Dedifferentiated amniotic fluid mesenchymal stem cell (primary cell): ENCODE measurements around the gene KRTAP4-2.
"Not testable (repeated sequence)": the region's sequence is repeated elsewhere in the genome, so short reads cannot be mapped to it uniquely, and the experiment has no call there.

ENCODE experiments used
- DNase-seq: peaks from one replicate; pipeline ENCODE4 v3.0.0-alpha.2; 2016; ENCODE audit errors: extremely low spot score

Gene KRTAP4-2

GRCh38 chr17:41177727-41178271, at the start of gene KRTAP4-2:
Gene KRTAP4-2 (minus strand): TSS chr17:41178221. CDS start chr17:41178164, 57 bp downstream.
- DNase-seq = no peak

DNA sequence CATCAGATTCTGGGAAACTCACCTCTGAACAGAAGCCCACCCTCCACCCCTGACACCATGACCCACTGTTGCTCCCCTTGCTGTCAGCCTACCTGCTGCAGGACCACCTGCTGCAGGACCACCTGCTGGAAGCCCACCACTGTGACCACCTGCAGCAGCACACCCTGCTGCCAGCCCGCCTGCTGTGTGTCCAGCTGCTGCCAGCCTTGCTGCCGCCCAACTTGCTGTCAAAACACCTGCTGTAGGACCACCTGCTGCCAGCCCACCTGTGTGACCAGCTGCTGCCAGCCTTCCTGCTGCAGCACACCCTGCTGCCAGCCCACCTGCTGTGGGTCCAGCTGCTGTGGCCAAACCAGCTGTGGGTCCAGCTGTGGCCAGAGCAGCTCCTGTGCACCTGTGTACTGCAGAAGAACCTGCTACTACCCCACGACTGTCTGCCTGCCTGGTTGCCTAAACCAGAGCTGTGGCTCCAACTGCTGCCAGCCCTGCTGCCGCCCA, 48.6 kb upstream of the KRTAP4-2 start, which contains the start of gene KRTAP9-2:
KRTAP9-2 (plus strand) TSS at position 51 of the 498 bp plus-strand sequence; CDS start at position 58, 7 bp downstream.
- not testable (repeated sequence) for DNase-seq

- no peak for DNase-seq
Measured at GRCh38 chr17:41226051-41226450, 48.0 kb upstream of the KRTAP4-2 start.

- peak; percentile 16 for DNase-seq
Measured at GRCh38 chr17:41223821-41224220, 45.8 kb upstream of the KRTAP4-2 start.

GRCh38 chr17:41215681-41216080, 37.7 kb upstream of the KRTAP4-2 start:
- DNase-seq = no peak

GRCh38 chr17:41212524-41213169, 34.6 kb upstream of the KRTAP4-2 start:
- no peak for DNase-seq

GRCh38 chr17:41211845-41212466, 33.9 kb upstream of the KRTAP4-2 start:
- no peak for DNase-seq

DNA sequence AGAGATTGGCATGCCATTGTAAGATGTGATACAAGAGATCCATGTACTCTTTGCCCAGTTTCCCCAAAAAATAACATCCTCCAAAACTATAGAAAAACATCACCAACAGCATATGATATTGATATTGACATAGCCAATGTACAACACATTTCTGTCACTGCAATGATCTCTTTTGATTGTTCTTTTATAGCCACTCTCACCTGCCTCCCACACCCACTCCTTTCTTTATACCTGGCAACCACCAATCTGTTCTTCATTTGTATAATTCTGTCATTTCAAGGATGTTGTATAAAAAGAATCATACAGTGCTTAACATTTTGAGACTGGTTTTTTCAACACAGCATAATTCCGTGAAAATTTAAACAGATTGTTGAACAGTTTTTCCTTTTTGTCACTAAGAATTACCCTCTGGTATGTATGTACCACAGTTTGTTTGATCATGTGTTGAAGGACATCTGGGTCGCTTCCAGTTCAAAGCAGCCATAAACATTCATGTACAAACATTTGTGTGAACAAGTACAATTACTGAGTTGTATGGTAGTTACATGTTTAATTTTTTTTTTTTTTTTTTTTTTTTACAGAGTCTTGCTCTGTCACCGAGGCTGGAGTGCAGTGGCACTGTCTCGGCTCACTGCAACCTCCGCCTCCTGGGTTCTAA, 21.5 kb upstream of the KRTAP4-2 start:
- no peak for DNase-seq

GRCh38 chr17:41196068-41196467, 18.0 kb upstream of the KRTAP4-2 start:
- DNase-seq = no peak

DNA sequence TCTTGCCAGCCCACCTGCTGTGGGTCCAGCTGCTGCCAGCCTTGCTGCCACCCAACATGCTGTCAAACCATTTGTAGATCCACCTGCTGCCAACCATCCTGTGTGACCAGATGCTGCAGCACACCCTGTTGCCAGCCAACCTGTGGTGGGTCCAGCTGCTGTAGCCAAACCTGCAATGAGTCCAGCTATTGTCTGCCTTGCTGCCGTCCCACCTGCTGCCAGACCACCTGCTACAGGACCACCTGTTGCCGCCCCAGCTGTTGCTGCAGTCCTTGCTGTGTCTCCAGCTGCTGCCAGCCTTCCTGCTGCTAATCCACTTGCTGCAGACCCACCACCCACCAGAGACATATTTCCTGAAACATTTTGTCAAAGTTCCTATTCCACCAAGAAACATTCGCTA, 12.3 kb upstream of the KRTAP4-2 start:
- no peak for DNase-seq

GRCh38 chr17:41189837-41190318, 11.9 kb upstream of the KRTAP4-2 start, which contains the start of gene KRTAP9-1:
Gene KRTAP9-1 (plus strand): TSS chr17:41189887. CDS start chr17:41189887, 0 bp downstream.
- DNase-seq = not testable (repeated sequence)

DNA sequence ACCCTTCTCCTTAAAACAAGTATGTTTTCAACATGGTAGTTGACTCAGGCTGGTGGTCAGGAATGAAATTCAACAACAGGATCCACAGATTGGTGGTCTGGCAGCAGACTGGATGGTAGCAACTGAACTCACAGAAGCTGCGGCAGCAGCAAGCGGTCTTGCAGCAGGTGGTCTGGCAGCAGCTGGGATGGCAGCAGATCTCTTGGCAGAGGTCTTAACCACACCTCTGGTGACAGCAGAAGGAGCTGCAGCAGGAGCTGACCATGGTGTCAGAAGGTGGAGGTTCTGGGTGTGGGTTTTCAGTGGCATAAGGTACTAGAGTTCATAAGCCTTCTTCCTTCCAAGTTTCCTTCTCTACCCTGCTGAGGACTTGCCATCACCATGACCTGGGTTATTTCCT, 8.9 kb upstream of the KRTAP4-2 start:
- DNase-seq = no peak

DNA sequence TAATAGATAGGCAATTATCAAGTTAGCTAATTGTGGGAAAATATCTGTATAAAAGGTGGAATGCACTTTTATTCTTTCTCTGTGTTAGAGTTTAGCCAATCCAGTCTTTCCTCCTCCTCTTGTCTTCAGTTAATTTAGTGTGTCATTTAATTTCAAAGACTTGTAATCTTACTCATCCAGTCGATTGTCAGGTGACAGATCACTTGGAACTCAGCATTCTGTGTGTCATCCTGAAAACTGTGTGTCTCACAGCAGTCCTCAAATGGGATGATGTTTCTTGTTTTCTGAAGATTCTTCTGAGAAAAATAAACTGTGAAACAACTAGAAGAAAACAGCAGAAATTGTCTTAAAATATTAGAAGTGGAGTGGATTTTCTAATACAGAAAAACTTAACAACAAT, 7.0 kb upstream of the KRTAP4-2 start:
- no peak for DNase-seq

GRCh38 chr17:41184480-41184961, 6.5 kb upstream of the KRTAP4-2 start, which contains the start of gene KRTAP4-1:
Gene KRTAP4-1 (minus strand): TSS chr17:41184911. CDS start chr17:41184854, 57 bp downstream.
- no peak for DNase-seq

DNA sequence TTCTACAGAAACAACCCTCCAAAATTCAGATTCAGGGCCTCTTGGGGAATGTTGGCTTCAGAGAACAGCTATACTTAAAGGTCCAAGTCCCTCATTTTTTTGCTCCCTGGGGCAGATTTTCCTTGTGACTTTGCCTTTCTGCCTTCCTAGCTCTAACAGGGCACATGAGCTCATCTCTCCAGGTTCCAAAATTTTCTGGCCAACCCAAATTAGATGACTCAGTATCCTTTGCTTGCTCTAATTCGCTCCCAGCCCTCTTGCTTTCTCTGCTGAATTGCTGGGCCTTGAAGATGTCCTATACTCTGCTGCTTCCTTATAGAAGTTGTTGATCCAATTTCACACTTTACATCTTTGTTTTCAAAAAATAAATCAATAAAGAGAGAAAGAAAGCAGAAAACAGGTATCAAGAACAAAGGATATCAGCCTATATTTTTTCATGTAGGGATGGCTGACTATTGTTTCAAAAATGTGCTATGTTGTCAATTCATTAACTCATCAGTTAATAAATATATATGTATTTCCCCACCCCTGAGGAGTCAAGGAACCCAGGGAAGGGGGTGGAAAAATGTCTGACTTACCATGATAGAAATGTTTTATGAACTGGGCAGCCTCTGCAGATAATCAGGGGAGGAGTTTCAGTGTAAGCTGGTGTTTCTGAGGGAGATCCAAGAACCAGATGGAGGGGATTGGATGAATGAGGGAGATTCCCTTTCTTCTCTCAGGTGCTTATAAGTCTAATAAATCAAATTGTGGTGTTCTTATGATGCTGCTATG, 1.0 kb upstream of the KRTAP4-2 start:
- DNase-seq = no peak

DNA sequence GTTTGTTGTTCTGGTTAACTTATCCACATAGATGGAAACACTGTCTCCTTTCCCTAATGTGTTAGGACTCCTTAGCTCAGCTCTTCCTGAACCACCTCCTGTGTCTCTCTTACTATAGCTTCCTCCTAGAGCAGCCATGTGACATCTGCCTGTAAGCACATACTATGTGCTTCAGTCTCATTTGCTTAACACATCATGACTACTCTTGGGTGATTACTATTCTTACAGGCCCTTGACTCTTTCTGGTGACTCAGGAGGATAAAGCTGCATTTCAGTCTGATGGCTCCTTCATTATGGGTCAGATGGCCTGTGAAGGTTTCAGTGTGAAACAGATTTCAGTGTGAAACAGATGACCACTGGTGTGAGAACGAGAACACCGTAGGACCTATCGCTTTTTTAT, 320 bp upstream of the KRTAP4-2 start:
- DNase-seq = no peak

- DNase-seq = no peak
Measured at GRCh38 chr17:41176744-41177387, 1.2 kb downstream of the KRTAP4-2 start.

- no peak for DNase-seq
Measured at GRCh38 chr17:41171886-41172285, 6.1 kb downstream of the KRTAP4-2 start.

DNA sequence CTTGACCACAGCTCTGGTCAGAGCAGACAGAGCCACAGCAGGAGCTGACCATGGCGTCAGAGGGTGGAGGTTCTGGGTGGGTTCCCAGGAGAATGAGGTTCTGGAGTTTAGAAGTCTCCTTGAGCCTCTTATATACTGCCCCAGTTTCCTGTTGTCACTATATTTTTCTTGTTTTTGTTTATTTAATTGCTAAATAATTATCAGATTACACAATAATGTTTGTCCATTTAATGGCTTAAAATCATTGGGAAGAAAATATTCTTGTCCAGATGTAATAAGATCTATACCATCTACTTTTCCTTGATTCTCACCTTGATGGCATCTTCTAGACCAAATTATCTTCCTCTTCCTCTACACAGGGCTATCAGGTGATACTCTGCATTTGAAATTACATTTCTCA, 9.9 kb downstream of the KRTAP4-2 start, which contains the start of gene KRTAP4-3:
KRTAP4-3 (minus strand) TSS at position 101 of the 400 bp plus-strand sequence; CDS start at position 52, 49 bp downstream.
- no peak for DNase-seq

DNA sequence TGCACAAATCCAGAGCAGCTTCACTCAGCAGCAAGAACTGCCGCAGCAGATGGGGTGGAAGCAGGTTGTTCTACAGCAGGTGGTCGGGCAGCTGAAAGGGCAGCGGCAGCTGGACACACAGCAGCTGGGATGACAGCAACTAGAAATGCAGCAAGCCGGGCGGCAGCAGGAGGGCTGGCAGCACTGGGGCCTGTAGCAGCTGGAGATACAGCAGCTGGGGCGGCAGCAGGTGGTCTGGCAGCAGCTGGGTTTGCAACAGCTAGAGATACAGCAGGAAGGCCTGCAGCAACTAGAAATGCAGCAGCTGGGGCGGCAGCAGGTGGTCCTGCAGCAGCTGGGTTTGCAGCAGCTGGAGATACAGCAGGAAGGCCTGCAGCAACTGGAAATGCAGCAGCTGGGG, 10.5 kb downstream of the KRTAP4-2 start:
- no peak for DNase-seq
